SK-N-SH (cell line): ENCODE data around the gene RER1. TPM values are rescaled to one million over a fixed set of nuclear protein-coding genes. Genes with fewer than 3 reads are reported as not detected.

ENCODE experiments used
- CTCF ChIA-PET: fragments of 300-600, 350-600 bp; formaldehyde crosslinking; extraction: SDS; loops from one replicate; lab custom pipeline; 2021; lab: Yijun Ruan, JAX
- POLR2A ChIA-PET: fragments of 350-600 bp; sonication (Branson Sonifier 250); formaldehyde crosslinking; extraction: SDS; loops from one replicate; lab custom pipeline; 2020; ENCODE audit warnings: antibody characterized with exemption, inconsistent platforms; lab: Yijun Ruan, JAX
- DNase-seq: peaks from one replicate; pipeline ENCODE4 v3.0.0; 2012
- H2AFZ ChIP-seq: fragments of 200-600 bp; sonication (generic); 2 replicates; pipeline ENCODE4 v1.8.1; 2016; ENCODE audit warnings: antibody characterized with exemption, mild to moderate bottlenecking, low read depth
- H3F3A ChIP-seq: fragments of 200-600 bp; sonication (generic); replicated peaks from 2 replicates; pipeline ENCODE3; 2016; ENCODE audit warnings: antibody characterized with exemption, mild to moderate bottlenecking; ENCODE audit not compliant: insufficient read depth
- H3K27ac ChIP-seq, 2 experiments: fragments of 200-500 bp in 1 of 2; fragments of 200-600 bp in 1 of 2; sonication (Bioruptor generic) in 1 of 2; sonication (generic), shearing (Covaris generic) in 1 of 2; 2 replicates each; pipeline versions ENCODE4 v1.5.1 to v1.6.1; 2014 to 2016; ENCODE audit warnings: low read depth in 2 of 2, inconsistent platforms in 1 of 2, low read length in 1 of 2, mild to moderate bottlenecking in 1 of 2, mixed read lengths in 1 of 2
- H3K27me3 ChIP-seq: fragments of 200-600 bp; sonication (generic), shearing (Covaris generic); 2 replicates; pipeline ENCODE4 v1.6.1; 2016; ENCODE audit warnings: mixed run types; ENCODE audit not compliant: insufficient read depth
- H3K36me3 ChIP-seq, 2 experiments: fragments of 200-500 bp in 1 of 2; fragments of 200-600 bp in 1 of 2; sonication (Bioruptor generic) in 1 of 2; sonication (generic) in 1 of 2; replicated peaks in 1 of 2; 2 replicates each; pipeline versions ENCODE3 to v1.5.1; 2014 to 2016; ENCODE audit warnings: low read length in 1 of 2, mild to moderate bottlenecking in 1 of 2; ENCODE audit not compliant: insufficient read depth in 2 of 2, control insufficient read depth in 1 of 2
- H3K4me1 ChIP-seq, 2 experiments: fragments of 200-500 bp in 1 of 2; fragments of 200-600 bp in 1 of 2; sonication (Bioruptor generic) in 1 of 2; sonication (generic), shearing (Covaris generic) in 1 of 2; 2 replicates each; pipeline versions ENCODE4 v1.5.1 to v1.6.1; 2014 to 2016; ENCODE audit warnings: low read depth in 1 of 2, low read length in 1 of 2, mixed run types in 1 of 2; ENCODE audit not compliant: insufficient read depth in 2 of 2, control insufficient read depth in 1 of 2
- H3K4me2 ChIP-seq: fragments of 200-600 bp; sonication (generic), shearing (Covaris generic); 2 replicates; pipeline ENCODE4 v1.6.1; 2017; ENCODE audit warnings: mixed run types
- H3K4me3 ChIP-seq, 2 experiments: fragments of 200-500 bp in 1 of 2; fragments of 200-600 bp in 1 of 2; sonication (Bioruptor generic) in 1 of 2; sonication (generic), shearing (Covaris generic) in 1 of 2; 2 replicates each; pipeline versions ENCODE4 v1.5.1 to v1.8.1; 2014 to 2016; ENCODE audit warnings: low read depth in 2 of 2, inconsistent platforms in 1 of 2, low read length in 1 of 2, mild to moderate bottlenecking in 1 of 2, mixed read lengths in 1 of 2, moderate library complexity in 1 of 2
- H3K79me2 ChIP-seq: fragments of 200-600 bp; sonication (generic); 2 replicates; pipeline ENCODE4 v1.8.1; 2017; ENCODE audit warnings: mild to moderate bottlenecking; ENCODE audit not compliant: insufficient read depth
- H3K9ac ChIP-seq: fragments of 200-600 bp; sonication (generic); 2 replicates; pipeline ENCODE4 v1.6.1; 2017; ENCODE audit warnings: mixed run types
- H3K9me2 ChIP-seq: fragments of 200-600 bp; sonication (generic); 2 replicates; pipeline ENCODE4 v1.6.1; 2017; ENCODE audit warnings: mixed run types
- H3K9me3 ChIP-seq: fragments of 200-600 bp; sonication (generic); 2 replicates; pipeline ENCODE4 v1.6.1; 2017; ENCODE audit warnings: mixed run types, mild to moderate bottlenecking, moderate library complexity
- H4K20me1 ChIP-seq: fragments of 200-600 bp; sonication (generic); 2 replicates; pipeline ENCODE4 v1.6.1; 2017; ENCODE audit warnings: mild to moderate bottlenecking, mixed run types; ENCODE audit not compliant: insufficient read depth
- CTCF ChIP-seq: fragments of 200-600 bp; sonication (generic); IDR thresholded peaks from 2 replicates; pipeline ENCODE4 v1.6.1; 2017; ENCODE audit warnings: antibody characterized with exemption, mild to moderate bottlenecking, moderate library complexity
- EZH2phosphoT487 ChIP-seq: fragments of 200-600 bp; sonication (generic); IDR thresholded peaks from 2 replicates; pipeline ENCODE4 v1.6.1; 2017; ENCODE audit warnings: low read depth, mixed run types, mild to moderate bottlenecking, antibody characterized with exemption, moderate library complexity, borderline replicate concordance
- FOXM1 ChIP-seq: IDR thresholded peaks from 2 replicates; pipeline ENCODE4 v1.4.0; 2012; ENCODE audit warnings: low read depth, mild to moderate bottlenecking
- JUND ChIP-seq: IDR thresholded peaks from 2 replicates; pipeline ENCODE4 v1.4.0; 2012
- MAX ChIP-seq: IDR thresholded peaks from 2 replicates; pipeline ENCODE4 v1.4.0; 2012; ENCODE audit warnings: low read depth
- RCOR1 ChIP-seq: fragments of 150-350 bp; IDR thresholded peaks from 2 replicates; pipeline ENCODE4 v1.6.1; 2017; ENCODE audit warnings: antibody characterized with exemption, low read length
- RFX5 ChIP-seq: IDR thresholded peaks from 2 replicates; pipeline ENCODE4 v1.6.1; 2012; ENCODE audit warnings: mild to moderate bottlenecking, improper control_type of control experiment, low read length
- RXRA ChIP-seq: IDR thresholded peaks from 2 replicates; pipeline ENCODE4 v1.4.0; 2012; ENCODE audit warnings: low read depth, mild to moderate bottlenecking, borderline replicate concordance
- SMC3 ChIP-seq: IDR thresholded peaks from 2 replicates; pipeline ENCODE4 v1.6.1; 2012; ENCODE audit warnings: low read depth, low read length, improper control_type of control experiment
- TCF12 ChIP-seq: IDR thresholded peaks from 2 replicates; pipeline ENCODE4 v1.4.0; 2012
- TEAD4 ChIP-seq: IDR thresholded peaks from 2 replicates; pipeline ENCODE4 v1.4.0; 2012; ENCODE audit warnings: mild to moderate bottlenecking, borderline replicate concordance; ENCODE audit not compliant: insufficient read depth
- USF1 ChIP-seq: IDR thresholded peaks from 2 replicates; pipeline ENCODE4 v1.4.0; 2012; ENCODE audit warnings: low read depth, borderline replicate concordance
- YY1 ChIP-seq: IDR thresholded peaks from 2 replicates; pipeline ENCODE4 v1.4.0; 2012; ENCODE audit warnings: low read depth, mild to moderate bottlenecking
- WGBS: methylation state at CpG from one replicate; pipeline ENCODE4 v1.1.6; 2017; ENCODE audit warnings: low lambda C conversion rate; 5-methylcytosine and 5-hydroxymethylcytosine counted together
- polyA plus RNA-seq, 3 experiments: library from polyadenylated mRNA; depleted of rRNA; stranded (reverse); fragments of >200 nt; gene quantifications; 2 replicates each; pipeline ENCODE4 v1.2.3, GENCODE V29; 2012

RER1 gene
- polyA plus RNA-seq, 1 of the 3 experiments (the other 2 are of a cell fraction) = 181 TPM

- Histone ChIP-seq H3K4me3 (no peak overlapping the region), H3K9me2 (no peaks in the 10 kb centered on the region), H3K4me1 (no peaks in the 10 kb centered on the region), H3K79me2 (no peaks in the 10 kb centered on the region), H4K20me1 (no peaks in the 10 kb centered on the region), H3K4me2 (no peak overlapping the region), H3K9me3 (0 out of 2 replicates have a peak, but pooled peaks cover 5% of the 10 kb centered on the region), H3K9ac (no peak overlapping the region), H2AFZ (no peak overlapping the region), H3F3A (no peaks in the 10 kb centered on the region), H3K27ac (no peak overlapping the region), H3K27me3 (no peaks in the 10 kb centered on the region), H3K36me3 (no peaks in the 10 kb centered on the region)
- ChIA-PET CTCF (interaction anchor here (1.0 kb wide), 1 partner anchor 18 kb away, joined by 3 read pairs; no protein-coding TSS in a partner anchor), POLR2A (no interaction called here)
- no peak for DNase-seq
- TF ChIP-seq MAX (no peak), TEAD4 (no peak), USF1 (no peak), RFX5 (no peak), CTCF (no peak), YY1 (no peak), TCF12 (no peak), RXRA (no peak), JUND (no peak)
- 90% methylated on average over 2 of the region's 2 CpGs for WGBS
Observed at GRCh38 chr1:2363847-2364513, 27.7 kb upstream of the RER1 start.

- no peaks in the 10 kb centered on the region for H3K4me1 ChIP-seq
- no peaks in the 10 kb centered on the region for H3K9me2 ChIP-seq
- 81% methylated on average over 7 of the region's 8 CpGs for WGBS
- H3K79me2 ChIP-seq = no peaks in the 10 kb centered on the region
- no peaks in the 10 kb centered on the region for H3K27me3 ChIP-seq
- H2AFZ ChIP-seq = no peak overlapping the region
- 0 out of 2 replicates have a peak, but pooled peaks cover 5% of the 10 kb centered on the region for H3K9me3 ChIP-seq
- H3K27ac ChIP-seq = no peak overlapping the region
- H3K36me3 ChIP-seq = peaks cover 0 to 4% of the 10 kb centered on the region in 2 experiments
- ChIA-PET CTCF (interaction anchor here (1.2 kb wide), 1 partner anchor 194 kb away, joined by 5 read pairs; no protein-coding TSS in a partner anchor), POLR2A (interaction anchor here (0.6 to 1.1 kb wide), 2 partner anchors 13 to 225 kb away, joined by 3 read pairs; no protein-coding TSS in a partner anchor)
- TF ChIP-seq SMC3 (no peak), EZH2phosphoT487 (no peak), FOXM1 (no peak), RCOR1 (no peak), MAX (no peak)
- no peaks in the 10 kb centered on the region for H3F3A ChIP-seq
- DNase-seq = no peak
- no peak overlapping the region for H3K9ac ChIP-seq
- H4K20me1 ChIP-seq = no peaks in the 10 kb centered on the region
- no peak overlapping the region for H3K4me3 ChIP-seq
- H3K4me2 ChIP-seq = no peak overlapping the region
Observed at GRCh38 chr1:2368053-2368744, 23.4 kb upstream of the RER1 start.
